ENCODE measurements around the gene KLHL18.

Gene KLHL18

DNA sequence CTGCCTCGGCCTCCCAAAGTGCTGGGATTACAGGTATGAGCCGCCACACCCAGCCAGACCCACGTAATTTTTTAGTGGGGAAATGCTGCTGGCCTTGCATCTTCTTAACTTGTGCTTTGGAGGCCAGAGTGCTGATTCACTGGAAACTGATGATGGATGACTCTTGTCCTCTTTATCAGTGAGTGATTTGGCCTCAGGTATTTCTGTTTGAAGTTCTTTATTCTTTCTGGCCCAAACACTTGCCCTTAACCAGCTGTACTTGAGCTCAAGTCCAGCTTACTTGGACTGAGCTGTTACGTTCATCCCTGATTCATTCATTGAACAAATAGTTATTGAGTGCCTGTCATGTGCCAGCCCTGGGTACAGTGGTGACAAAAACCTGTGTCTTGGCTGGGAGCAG is 102.3 kb downstream of the KLHL18 start:
- H3K4me3 ChIP-seq (ENCODE audit: low read depth, low read length) = no peak overlapping the region
- no peak for TF ChIP-seq CTCF (IDR thresholded peaks at IDR 0.05; ENCODE audit: low read depth, low read length, missing control alignments)
- no peak for DNase-seq (ENCODE audit: low read depth)
- in situ Hi-C loops (cut with HindIII; ENCODE audit: low sequenced_read_pairs) = no loop called here

- no peak for DNase-seq (ENCODE audit: low read depth)
- H3K4me3 ChIP-seq (ENCODE audit: low read depth, low read length) = no peak overlapping the region
- no peak for TF ChIP-seq CTCF (IDR thresholded peaks at IDR 0.05; ENCODE audit: low read depth, low read length, missing control alignments)
- in situ Hi-C loops (cut with HindIII; ENCODE audit: low sequenced_read_pairs) = no loop called here
These were observed 103.1 kb downstream of the KLHL18 start for GRCh38 chr3:47385796-47386195.

GRCh38 chr3:47392933-47393332 is 110.2 kb downstream of the KLHL18 start:
- in situ Hi-C loops (cut with HindIII; ENCODE audit: low sequenced_read_pairs) = no loop called here
- DNase-seq (ENCODE audit: low read depth) = no peak
- TF ChIP-seq CTCF (IDR thresholded peaks at IDR 0.05; ENCODE audit: low read depth, low read length, missing control alignments) = no peak
- no peak overlapping the region for H3K4me3 ChIP-seq (ENCODE audit: low read depth, low read length)

GRCh38 chr3:47394140-47394870 is 111.6 kb downstream of the KLHL18 start:
- no peak for TF ChIP-seq CTCF (IDR thresholded peaks at IDR 0.05; ENCODE audit: low read depth, low read length, missing control alignments)
- H3K4me3 ChIP-seq (ENCODE audit: low read depth, low read length) = no peak overlapping the region
- DNase-seq (ENCODE audit: low read depth) = no peak
- in situ Hi-C loops (cut with HindIII; ENCODE audit: low sequenced_read_pairs) = no loop called here

- in situ Hi-C loops (cut with HindIII; ENCODE audit: low sequenced_read_pairs) = no loop called here
- TF ChIP-seq CTCF (IDR thresholded peaks at IDR 0.05; ENCODE audit: low read depth, low read length, missing control alignments) = no peak
- H3K4me3 ChIP-seq (ENCODE audit: low read depth, low read length) = no peak overlapping the region
- DNase-seq (ENCODE audit: low read depth) = no peak
These were observed 112.1 kb downstream of the KLHL18 start for GRCh38 chr3:47394881-47395280.
